ENCODE measurements around the gene TEX52. TPM values are rescaled to one million over a fixed set of nuclear protein-coding genes. Genes with fewer than 3 reads are reported as not detected.
A peak's percentile ranks its signal among the peaks of the same experiment; 100 is the strongest.

Gene TEX52
- total and polyA plus RNA-seq, 4 donors: 0.81 to 1.3 TPM; not detected in 2

DNA sequence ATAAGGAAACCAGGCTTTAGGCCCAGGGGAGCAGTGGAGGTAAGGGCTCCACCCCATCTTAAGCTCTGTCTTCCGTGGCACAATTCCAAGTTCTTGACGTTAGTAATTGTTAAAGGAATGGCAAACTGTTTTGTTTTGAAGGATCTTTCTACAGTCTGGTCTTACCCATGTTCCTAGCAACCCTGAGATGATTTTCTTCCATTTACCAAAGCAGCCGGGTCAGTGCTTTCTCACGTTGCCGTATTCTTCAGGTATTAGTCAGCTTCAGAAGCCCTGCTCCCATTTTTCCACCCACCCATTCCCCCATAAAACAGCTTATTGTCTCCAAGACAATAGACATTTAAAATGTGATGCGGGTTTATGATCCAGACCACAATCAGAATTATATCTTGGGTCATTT is 32.3 kb downstream of the TEX52 start:
- H3K9me3 ChIP-seq (ENCODE audit: control insufficient read depth, insufficient read depth, low read length): no peaks in the 10 kb centered on the region
- WGBS (ENCODE audit: insufficient coverage): 69% methylated on average over 4 of the region's 6 CpGs
- peaks cover 90% of the 10 kb centered on the region for H3K36me3 ChIP-seq (ENCODE audit: control insufficient read depth, insufficient read depth, low read length)
- no peaks in the 10 kb centered on the region for H3K27me3 ChIP-seq (ENCODE audit: control insufficient read depth, insufficient read depth, low read length)
- H3K27ac ChIP-seq (ENCODE audit: low read depth, low read length): no peak overlapping the region
- H3K4me3 ChIP-seq (ENCODE audit: low read depth, low read length): no peak overlapping the region
- H3K4me1 ChIP-seq (ENCODE audit: control insufficient read depth, insufficient read depth, low read length): no peaks in the 10 kb centered on the region
- no peak for DNase-seq (ENCODE audit: low read depth in 4 of 6, low spot score in 6 of 6)

DNA sequence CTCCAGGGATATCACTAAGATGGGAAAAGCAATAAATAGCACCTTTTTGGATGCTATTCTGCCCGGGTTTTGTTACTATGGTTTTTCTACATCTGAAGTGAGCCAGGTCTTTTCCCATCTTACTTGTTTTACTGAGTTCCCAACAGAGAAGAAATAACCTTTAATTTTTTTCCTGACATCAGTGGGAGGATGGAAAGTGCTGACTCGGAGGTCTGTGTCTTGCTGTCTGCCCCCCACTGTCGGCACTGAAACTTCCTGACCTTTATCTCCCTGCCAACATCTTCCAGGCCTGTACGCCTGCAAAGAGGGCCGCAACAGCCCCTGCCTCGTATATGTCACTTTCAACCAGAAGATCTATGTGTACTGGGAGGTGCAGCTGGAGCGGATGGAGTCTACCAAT is 33.4 kb downstream of the TEX52 start:
- no peak for DNase-seq (ENCODE audit: low read depth in 4 of 6, low spot score in 6 of 6)
- Histone ChIP-seq H3K27me3 (ENCODE audit: control insufficient read depth, insufficient read depth, low read length) (no peaks in the 10 kb centered on the region), H3K4me1 (ENCODE audit: control insufficient read depth, insufficient read depth, low read length) (no peaks in the 10 kb centered on the region), H3K4me3 (ENCODE audit: low read depth, low read length) (no peak overlapping the region), H3K27ac (ENCODE audit: low read depth, low read length) (no peak overlapping the region), H3K9me3 (ENCODE audit: control insufficient read depth, insufficient read depth, low read length) (no peaks in the 10 kb centered on the region), H3K36me3 (ENCODE audit: control insufficient read depth, insufficient read depth, low read length) (peaks cover 93% of the 10 kb centered on the region)
- whole genome bisulfite sequencing (ENCODE audit: insufficient coverage): 93% methylated on average over 3 of the region's 7 CpGs

DNA sequence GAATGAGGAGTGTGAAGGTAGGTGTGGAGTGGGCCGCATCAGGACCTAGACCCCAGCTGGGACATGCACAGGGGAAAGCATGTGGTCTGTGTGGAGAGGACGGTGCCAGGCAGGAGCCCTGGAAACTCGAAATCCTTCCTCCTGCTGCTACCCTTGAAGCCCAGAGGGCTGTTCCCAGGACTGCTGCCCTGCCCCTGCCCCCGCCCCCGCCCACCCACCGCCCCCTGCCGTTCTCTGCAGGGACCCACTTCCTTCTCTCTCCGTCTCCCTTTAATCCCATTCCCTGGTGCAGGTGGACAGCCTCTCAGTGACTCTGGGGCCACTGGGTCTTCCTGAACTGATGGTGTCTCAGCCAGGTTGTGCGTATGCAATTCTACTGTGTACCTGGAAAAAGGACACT is 36.4 kb downstream of the TEX52 start:
- no peak overlapping the region for H3K4me3 ChIP-seq (ENCODE audit: low read depth, low read length)
- H3K27me3 ChIP-seq (ENCODE audit: control insufficient read depth, insufficient read depth, low read length): no peaks in the 10 kb centered on the region
- H3K36me3 ChIP-seq (ENCODE audit: control insufficient read depth, insufficient read depth, low read length): peaks cover 82% of the 10 kb centered on the region
- 89% methylated on average over 6 of the region's 9 CpGs for WGBS (ENCODE audit: insufficient coverage)
- no peak overlapping the region for H3K27ac ChIP-seq (ENCODE audit: low read depth, low read length)
- no peaks in the 10 kb centered on the region for H3K9me3 ChIP-seq (ENCODE audit: control insufficient read depth, insufficient read depth, low read length)
- no peaks in the 10 kb centered on the region for H3K4me1 ChIP-seq (ENCODE audit: control insufficient read depth, insufficient read depth, low read length)
- DNase-seq (ENCODE audit: low read depth in 4 of 6, low spot score in 6 of 6): no peak

DNA sequence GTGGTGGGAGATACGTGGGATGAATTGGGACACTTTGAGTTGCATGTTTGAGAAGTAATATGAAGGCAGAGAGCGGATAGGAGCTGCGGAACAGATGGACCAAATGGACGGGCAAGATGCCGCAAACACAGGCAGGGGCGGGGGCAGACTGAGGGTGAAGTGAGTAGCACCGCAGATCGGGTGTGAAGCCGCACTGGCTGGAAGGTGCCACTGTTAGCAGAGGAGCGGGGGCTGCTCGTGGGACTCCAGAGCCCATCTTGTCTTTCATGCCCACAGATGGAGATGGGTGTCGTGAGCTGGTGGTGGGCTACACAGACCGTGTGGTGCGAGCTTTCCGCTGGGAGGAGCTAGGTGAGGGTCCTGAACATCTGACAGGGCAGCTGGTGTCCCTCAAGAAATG is 37.0 kb downstream of the TEX52 start:
- Histone ChIP-seq H3K4me1 (ENCODE audit: control insufficient read depth, insufficient read depth, low read length) (no peaks in the 10 kb centered on the region), H3K4me3 (ENCODE audit: low read depth, low read length) (no peak overlapping the region), H3K27ac (ENCODE audit: low read depth, low read length) (no peak overlapping the region), H3K36me3 (ENCODE audit: control insufficient read depth, insufficient read depth, low read length) (peaks cover 76% of the 10 kb centered on the region), H3K27me3 (ENCODE audit: control insufficient read depth, insufficient read depth, low read length) (no peaks in the 10 kb centered on the region), H3K9me3 (ENCODE audit: control insufficient read depth, insufficient read depth, low read length) (no peaks in the 10 kb centered on the region)
- no peak for DNase-seq (ENCODE audit: low read depth in 4 of 6, low spot score in 6 of 6)
- WGBS (ENCODE audit: insufficient coverage): 97% methylated on average over 15 of the region's 15 CpGs

DNA sequence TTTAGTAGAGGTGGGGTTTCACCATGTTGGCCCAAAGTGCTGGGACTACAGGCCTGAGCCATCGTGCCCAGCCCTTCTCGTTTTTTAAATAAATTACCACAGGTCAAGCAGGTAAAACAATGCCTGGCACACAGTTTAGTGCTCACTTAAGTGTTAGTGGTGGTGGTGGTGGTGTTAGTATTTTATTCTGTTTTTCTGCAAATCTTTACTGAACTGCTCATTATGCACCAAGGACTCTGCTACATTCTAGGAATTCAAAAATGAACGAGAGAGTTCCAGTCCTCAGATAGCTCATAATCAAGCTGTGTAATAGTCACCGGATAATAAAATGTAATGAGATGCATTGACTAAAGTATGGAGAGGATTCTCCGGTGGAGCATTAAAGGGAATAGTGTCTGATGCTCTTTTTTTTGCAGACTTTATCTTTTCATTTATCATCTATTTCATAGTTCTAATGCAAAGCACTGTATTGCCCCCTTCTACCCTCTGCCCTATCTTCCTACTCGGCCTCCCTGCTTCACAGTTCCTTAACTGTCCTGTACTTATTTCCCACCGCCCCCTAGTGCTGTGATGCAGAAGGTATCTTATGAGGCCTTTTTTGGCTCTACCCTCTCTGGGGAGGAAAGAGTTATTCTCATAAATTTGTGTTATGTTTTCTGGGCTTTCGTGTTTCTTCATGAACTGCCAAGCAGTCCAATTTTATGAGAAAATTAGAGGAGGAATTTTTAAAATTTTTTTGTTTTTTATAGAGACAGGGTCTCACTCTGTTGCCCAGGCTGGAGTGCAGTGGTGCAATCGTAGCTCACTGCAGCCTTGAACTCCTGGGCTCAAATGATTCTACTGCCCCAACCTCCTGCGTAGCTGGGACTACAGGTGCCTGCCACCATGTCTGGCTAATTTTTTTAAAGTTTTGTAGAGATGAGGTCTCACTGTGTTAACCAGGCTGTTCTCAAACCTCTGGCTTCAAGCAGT is 43.3 kb downstream of the TEX52 start:
- DNase-seq (ENCODE audit: low read depth in 4 of 6, low spot score in 6 of 6): peak in 5 of 6 donors; percentile 41 to 93 (median 56)

DNA sequence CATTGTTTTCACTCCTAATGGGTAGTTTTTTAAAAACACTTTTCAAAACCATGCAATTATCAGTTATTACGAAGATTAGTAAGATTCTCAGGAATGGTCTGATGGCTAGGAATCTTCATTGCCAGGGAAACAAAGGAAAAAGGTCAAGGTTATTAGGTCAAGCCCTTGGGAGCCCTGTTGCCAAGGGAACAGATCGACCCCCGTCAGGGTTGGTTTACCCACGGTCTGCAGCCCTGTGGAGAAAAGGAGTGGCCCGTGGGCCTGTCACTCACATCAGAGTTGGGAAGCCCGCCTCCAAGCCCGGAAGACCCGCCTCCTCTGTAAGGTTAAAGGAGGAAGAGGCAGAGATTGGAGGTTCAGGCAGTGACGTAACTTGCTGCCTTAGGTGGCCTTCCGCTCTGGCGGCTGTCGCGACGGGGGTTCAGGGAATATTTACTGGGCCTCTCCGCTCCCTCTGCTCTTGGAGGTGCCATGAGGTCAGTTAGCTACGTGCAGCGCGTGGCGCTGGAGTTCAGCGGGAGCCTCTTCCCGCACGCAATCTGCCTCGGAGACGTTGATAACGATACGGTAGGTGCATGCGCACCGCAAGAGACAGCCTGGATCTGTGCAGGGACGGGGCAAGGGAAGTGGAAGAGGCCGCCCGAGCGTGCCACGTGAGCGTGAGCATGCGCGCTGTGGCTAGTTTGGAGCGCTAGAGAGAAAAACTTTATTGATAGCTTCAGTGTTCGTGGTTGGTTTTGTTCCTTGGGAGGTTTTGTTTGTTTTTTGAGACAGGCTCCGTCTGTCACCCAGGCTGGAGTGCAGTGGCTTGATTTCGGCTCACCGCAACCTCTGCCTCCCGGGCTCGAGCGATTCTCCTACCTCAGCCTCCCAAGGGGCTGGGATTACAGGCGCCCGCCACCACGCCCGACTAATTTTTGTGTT is 44.3 kb downstream of the TEX52 start, which contains the start of gene ITFG2:
TSS of gene ITFG2 (plus strand) at position 379 of the 924 bp plus-strand sequence. CDS start at position 472, 93 bp downstream.
- Histone ChIP-seq H3K4me1 (ENCODE audit: control insufficient read depth, insufficient read depth, low read length) (peaks cover 3% of the 10 kb centered on the region), H3K4me3 (ENCODE audit: low read depth, low read length) (peak within 1 kb of the TSS; percentile 96), H3K27me3 (ENCODE audit: control insufficient read depth, insufficient read depth, low read length) (no peaks in the 10 kb centered on the region), H3K36me3 (ENCODE audit: control insufficient read depth, insufficient read depth, low read length) (peaks cover 7% of the 10 kb centered on the region), H3K9me3 (ENCODE audit: control insufficient read depth, insufficient read depth, low read length) (no peaks in the 10 kb centered on the region), H3K27ac (ENCODE audit: low read depth, low read length) (peak within 1 kb of the TSS; percentile 99)
- whole genome bisulfite sequencing (ENCODE audit: insufficient coverage): under 1% methylated on average over 47 of the region's 48 CpGs
- peak; percentile 96 to 100 (median 98) for DNase-seq (ENCODE audit: low read depth in 4 of 6, low spot score in 6 of 6)

More for the DNA sequence above, 43.3 kb downstream of the TEX52 start:
- peaks cover 17% of the 10 kb centered on the region for H3K36me3 ChIP-seq (ENCODE audit: control insufficient read depth, insufficient read depth, low read length)
- peaks cover 3% of the 10 kb centered on the region for H3K4me1 ChIP-seq (ENCODE audit: control insufficient read depth, insufficient read depth, low read length)
- no peaks in the 10 kb centered on the region for H3K9me3 ChIP-seq (ENCODE audit: control insufficient read depth, insufficient read depth, low read length)
- H3K27me3 ChIP-seq (ENCODE audit: control insufficient read depth, insufficient read depth, low read length): no peaks in the 10 kb centered on the region
- peak overlapping the region; percentile 96 for H3K4me3 ChIP-seq (ENCODE audit: low read depth, low read length)
- WGBS (ENCODE audit: insufficient coverage): 42% methylated on average over 2 of the region's 10 CpGs
- peak overlapping the region; percentile 99 for H3K27ac ChIP-seq (ENCODE audit: low read depth, low read length)

DNA sequence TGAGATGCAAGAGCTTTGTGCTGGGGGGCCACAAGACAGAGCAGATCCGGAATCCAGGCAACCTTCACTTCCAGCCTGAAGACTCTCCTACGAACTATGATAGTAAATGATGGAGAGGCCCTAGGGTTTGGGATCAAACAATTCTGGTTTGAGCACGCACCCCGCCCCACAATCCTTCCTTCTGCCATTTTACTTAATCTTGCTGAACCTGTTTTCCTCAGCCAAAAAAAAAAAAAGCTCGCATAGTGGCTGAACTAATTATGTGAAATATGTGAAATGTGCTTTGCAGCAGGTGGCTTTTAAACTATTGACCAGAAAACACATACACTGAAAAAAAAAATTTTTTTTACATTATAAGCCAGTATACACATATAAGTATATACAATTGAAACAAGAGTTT is 45.0 kb downstream of the TEX52 start:
- H3K4me1 ChIP-seq (ENCODE audit: control insufficient read depth, insufficient read depth, low read length): peaks cover 3% of the 10 kb centered on the region
- peak overlapping the region; percentile 99 for H3K27ac ChIP-seq (ENCODE audit: low read depth, low read length)
- peaks cover 2% of the 10 kb centered on the region for H3K36me3 ChIP-seq (ENCODE audit: control insufficient read depth, insufficient read depth, low read length)
- H3K4me3 ChIP-seq (ENCODE audit: low read depth, low read length): peak overlapping the region; percentile 96
- DNase-seq (ENCODE audit: low read depth in 4 of 6, low spot score in 6 of 6): no peak
- WGBS (ENCODE audit: insufficient coverage): no CpG with 5 or more reads among the region's 5 CpGs
- no peaks in the 10 kb centered on the region for H3K9me3 ChIP-seq (ENCODE audit: control insufficient read depth, insufficient read depth, low read length)
- no peaks in the 10 kb centered on the region for H3K27me3 ChIP-seq (ENCODE audit: control insufficient read depth, insufficient read depth, low read length)

DNA sequence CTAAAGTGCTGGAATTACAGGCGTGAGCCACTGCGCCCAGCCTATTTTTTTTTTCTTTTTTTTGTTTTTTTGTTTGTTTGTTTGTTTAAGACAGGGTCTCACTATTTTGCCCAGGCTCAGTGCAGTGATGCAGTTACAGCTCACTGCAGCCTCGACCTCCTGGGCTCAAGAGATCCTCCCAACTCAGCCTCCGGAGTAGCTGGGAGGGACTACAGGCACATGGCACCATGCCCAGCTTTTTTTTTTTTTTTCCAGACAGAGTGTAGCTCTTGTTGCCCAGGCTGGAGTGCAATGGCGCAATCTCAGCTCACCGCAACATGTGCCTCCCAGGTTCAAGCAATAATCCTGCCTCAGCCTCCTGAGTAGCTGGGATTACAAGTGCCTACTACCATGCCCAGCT is 50.1 kb downstream of the TEX52 start:
- WGBS (ENCODE audit: insufficient coverage): 80% methylated on average over 6 of the region's 6 CpGs
- Histone ChIP-seq H3K27me3 (ENCODE audit: control insufficient read depth, insufficient read depth, low read length) (no peaks in the 10 kb centered on the region), H3K4me1 (ENCODE audit: control insufficient read depth, insufficient read depth, low read length) (peaks cover 2% of the 10 kb centered on the region), H3K27ac (ENCODE audit: low read depth, low read length) (no peak overlapping the region), H3K4me3 (ENCODE audit: low read depth, low read length) (no peak overlapping the region), H3K9me3 (ENCODE audit: control insufficient read depth, insufficient read depth, low read length) (no peaks in the 10 kb centered on the region), H3K36me3 (ENCODE audit: control insufficient read depth, insufficient read depth, low read length) (peaks cover 29% of the 10 kb centered on the region)
- no peak for DNase-seq (ENCODE audit: low read depth in 4 of 6, low spot score in 6 of 6)

DNA sequence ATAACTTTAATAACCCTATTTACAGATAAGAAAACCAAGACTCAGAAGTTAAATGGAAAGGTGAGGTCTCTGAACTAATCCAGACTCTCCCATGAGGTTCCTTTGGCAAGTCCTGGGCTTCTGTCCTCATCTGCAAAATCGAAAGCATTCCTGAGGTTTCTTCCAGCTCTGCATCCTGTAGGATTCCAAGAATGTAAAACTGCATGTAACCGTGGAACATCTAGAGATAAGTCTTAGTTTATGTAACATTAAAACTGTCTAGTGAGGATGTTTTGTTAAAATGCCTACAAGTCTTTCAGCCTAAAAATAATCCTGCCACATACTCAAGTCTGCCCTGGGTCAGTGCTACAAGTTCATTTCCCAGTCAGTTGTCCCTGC is 51.7 kb downstream of the TEX52 start:
- WGBS (ENCODE audit: insufficient coverage): 100% methylated on average over 1 of the region's 2 CpGs
- H3K27ac ChIP-seq (ENCODE audit: low read depth, low read length): no peak overlapping the region

More for the DNA sequence above, 51.7 kb downstream of the TEX52 start:
- H3K36me3 ChIP-seq (ENCODE audit: control insufficient read depth, insufficient read depth, low read length): peaks cover 44% of the 10 kb centered on the region
- no peaks in the 10 kb centered on the region for H3K27me3 ChIP-seq (ENCODE audit: control insufficient read depth, insufficient read depth, low read length)
- H3K4me1 ChIP-seq (ENCODE audit: control insufficient read depth, insufficient read depth, low read length): peaks cover 7% of the 10 kb centered on the region
- H3K4me3 ChIP-seq (ENCODE audit: low read depth, low read length): no peak overlapping the region
- DNase-seq (ENCODE audit: low read depth in 4 of 6, low spot score in 6 of 6): no peak
- no peaks in the 10 kb centered on the region for H3K9me3 ChIP-seq (ENCODE audit: control insufficient read depth, insufficient read depth, low read length)

Measured in spinal cord (tissue), 10 donors.